Measurements from ENCODE around the gene MYOZ3. TPM values are rescaled to one million over a fixed set of nuclear protein-coding genes. Genes with fewer than 3 reads are reported as not detected.

Gene MYOZ3
- total RNA-seq, 2 donors from 2014 or later: 12.4 to 15.8 TPM

DNA sequence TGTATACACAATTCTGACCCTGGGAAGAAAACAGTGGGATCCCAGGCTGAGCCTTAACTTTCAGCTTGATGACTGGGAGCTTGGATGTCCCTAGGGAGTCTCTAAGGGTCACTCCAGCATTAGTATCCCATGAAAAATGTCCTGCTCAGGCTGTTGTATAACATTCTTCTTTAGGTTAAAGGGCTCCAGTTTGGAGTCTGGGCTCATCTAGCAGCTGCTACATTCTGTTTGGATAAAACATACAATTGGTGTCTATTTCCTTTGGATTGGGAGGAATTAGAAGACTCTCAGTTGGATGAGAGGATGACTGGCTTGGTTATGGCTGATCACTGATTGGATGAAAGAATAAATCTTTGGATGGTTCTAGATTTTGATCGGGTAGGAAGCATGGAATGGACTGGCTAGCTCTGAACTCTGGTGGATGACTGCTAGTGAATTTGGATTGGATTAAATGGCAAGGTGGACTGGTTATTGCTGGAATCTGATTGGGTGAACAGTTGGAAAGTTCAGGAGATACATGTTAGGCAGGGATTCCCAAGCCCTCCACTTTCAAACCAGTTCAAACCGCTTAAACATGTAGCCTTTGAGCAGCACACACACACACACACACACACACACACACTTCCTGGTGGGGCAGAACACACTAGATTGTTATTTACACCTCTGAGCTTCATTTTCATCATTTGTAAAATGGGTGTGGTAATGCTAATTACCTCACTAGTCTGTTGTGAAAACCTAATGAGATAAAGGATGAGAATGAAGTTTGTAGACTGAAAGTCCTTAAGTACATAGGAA, 7.1 kb upstream of the MYOZ3 start:
- Histone ChIP-seq H3K9ac (ENCODE audit: extremely low read depth, low read length, poor library complexity, severe bottlenecking) (no peak overlapping the region), H3K4me3 (ENCODE audit: low read length) (no peak overlapping the region), H3K36me3 (ENCODE audit: control insufficient read depth, insufficient read depth, low read length) (no peaks in the 10 kb centered on the region), H3K9me3 (ENCODE audit: control insufficient read depth, low read length) (no peaks in the 10 kb centered on the region), H3K27ac (ENCODE audit: low read depth, low read length) (no peak overlapping the region), H3K27me3 (ENCODE audit: control insufficient read depth, insufficient read depth, low read length, poor library complexity, severe bottlenecking) (no peaks in the 10 kb centered on the region), H3K4me1 (ENCODE audit: control insufficient read depth, insufficient read depth, low read length) (no peaks in the 10 kb centered on the region)
- Mint-ChIP-seq H3K27me3 (ENCODE audit: insufficient read depth) (no peaks in the 10 kb centered on the region), H3K4me3 (no peak overlapping the region), H3K27ac (no peak overlapping the region), H3K4me1 (peaks cover 30% of the 10 kb centered on the region), H3K36me3 (ENCODE audit: low read depth) (no peaks in the 10 kb centered on the region), H3K9me3 (no peaks in the 10 kb centered on the region)
- DNase-seq: no peak
- TF ChIP-seq CTCF (conservative IDR thresholded peaks at IDR 0.05): no peak
- 90 to 92% methylated on average over 2 of the region's 2 CpGs for WGBS, 2 experiments (ENCODE audit: insufficient coverage in 1 of 2, insufficient read length in 1 of 2)

GRCh38 chr5:150655221-150655620, 5.8 kb upstream of the MYOZ3 start:
- H3K9me3 Mint-ChIP-seq: no peaks in the 10 kb centered on the region
- peaks cover 37% of the 10 kb centered on the region for H3K4me1 Mint-ChIP-seq
- TF ChIP-seq CTCF (conservative IDR thresholded peaks at IDR 0.05): no peak
- H3K9ac ChIP-seq (ENCODE audit: extremely low read depth, low read length, poor library complexity, severe bottlenecking): no peak overlapping the region
- H3K27ac Mint-ChIP-seq: no peak overlapping the region
- H3K27me3 ChIP-seq (ENCODE audit: control insufficient read depth, insufficient read depth, low read length, poor library complexity, severe bottlenecking): no peaks in the 10 kb centered on the region
- 94% methylated on average over 3 of the region's 3 CpGs; no CpG with 5 or more reads in 1 of the 2 experiments for WGBS, 2 experiments (ENCODE audit: insufficient coverage in 1 of 2, insufficient read length in 1 of 2)
- H3K27ac ChIP-seq (ENCODE audit: low read depth, low read length): no peak overlapping the region
- no peaks in the 10 kb centered on the region for H3K36me3 ChIP-seq (ENCODE audit: control insufficient read depth, insufficient read depth, low read length)
- H3K27me3 Mint-ChIP-seq (ENCODE audit: insufficient read depth): no peaks in the 10 kb centered on the region
- H3K36me3 Mint-ChIP-seq (ENCODE audit: low read depth): no peaks in the 10 kb centered on the region
- peaks cover 8% of the 10 kb centered on the region for H3K4me1 ChIP-seq (ENCODE audit: control insufficient read depth, insufficient read depth, low read length)
- no peaks in the 10 kb centered on the region for H3K9me3 ChIP-seq (ENCODE audit: control insufficient read depth, low read length)
- DNase-seq: peak; percentile 43
- no peak overlapping the region for H3K4me3 ChIP-seq (ENCODE audit: low read length)
- no peak overlapping the region for H3K4me3 Mint-ChIP-seq

GRCh38 chr5:150656191-150657132, 4.6 kb upstream of the MYOZ3 start:
- no peak overlapping the region for H3K9ac ChIP-seq (ENCODE audit: extremely low read depth, low read length, poor library complexity, severe bottlenecking)
- Mint-ChIP-seq H3K4me1 (peaks cover 41% of the 10 kb centered on the region), H3K27ac (no peak overlapping the region), H3K36me3 (ENCODE audit: low read depth) (no peaks in the 10 kb centered on the region), H3K4me3 (peak overlapping the region; percentile 58), H3K9me3 (no peaks in the 10 kb centered on the region), H3K27me3 (ENCODE audit: insufficient read depth) (no peaks in the 10 kb centered on the region)
- peaks cover 13% of the 10 kb centered on the region for H3K4me1 ChIP-seq (ENCODE audit: control insufficient read depth, insufficient read depth, low read length)
- DNase-seq: peak; percentile 94
- peak; percentile 87 for TF ChIP-seq CTCF (conservative IDR thresholded peaks at IDR 0.05)
- no peaks in the 10 kb centered on the region for H3K27me3 ChIP-seq (ENCODE audit: control insufficient read depth, insufficient read depth, low read length, poor library complexity, severe bottlenecking)
- 2 to 5% methylated on average over 26 to 98 of the region's 99 CpGs for WGBS, 2 experiments (ENCODE audit: insufficient coverage in 1 of 2, insufficient read length in 1 of 2)
- H3K27ac ChIP-seq (ENCODE audit: low read depth, low read length): no peak overlapping the region
- H3K4me3 ChIP-seq (ENCODE audit: low read length): peak overlapping the region; percentile 76
- H3K36me3 ChIP-seq (ENCODE audit: control insufficient read depth, insufficient read depth, low read length): no peaks in the 10 kb centered on the region
- no peaks in the 10 kb centered on the region for H3K9me3 ChIP-seq (ENCODE audit: control insufficient read depth, low read length)

Data from endodermal cell (in vitro differentiated cells).